HG03342 (cell line): ENCODE data around the gene APH1B.
"Not testable (repeated sequence)": the region's sequence is repeated elsewhere in the genome, so short reads cannot be mapped to it uniquely, and the experiment has no call there.

Source experiments
- ATAC-seq: cut with Tn5 transposase; IDR thresholded peaks from one replicate; pipeline ENCODE4 v1.9.1; 2021; ENCODE audit warnings: mild to moderate bottlenecking, moderate library complexity; ENCODE audit not compliant: unreplicated experiment

Gene APH1B

GRCh38 chr15:63277038-63277892 lies at the start of gene APH1B:
TSS of gene APH1B (plus strand) at chr15:63277605. CDS start at chr15:63277624, 19 bp downstream.
- ATAC-seq, result peak; percentile 74

DNA sequence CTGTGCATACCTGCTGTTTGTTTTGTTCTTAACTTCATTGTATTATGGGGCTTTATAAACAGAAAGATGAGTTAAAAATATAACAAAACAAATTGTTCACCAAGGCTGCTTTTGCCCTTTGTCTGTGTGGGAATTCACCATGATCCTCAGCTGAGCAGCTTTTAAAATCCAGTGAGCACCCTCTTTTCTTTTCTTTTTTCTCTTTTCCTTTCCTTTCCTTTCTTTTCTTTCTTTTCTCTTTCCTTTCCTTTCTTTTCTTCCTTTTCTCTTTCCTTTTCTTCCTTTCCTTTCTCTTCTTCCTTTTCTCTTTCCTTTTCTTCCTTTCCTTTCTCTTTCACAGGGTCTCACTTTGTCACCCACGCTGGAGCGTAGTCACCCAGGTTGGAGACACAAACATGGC lies 49.7 kb upstream of the APH1B start:
- no peak for ATAC-seq

DNA sequence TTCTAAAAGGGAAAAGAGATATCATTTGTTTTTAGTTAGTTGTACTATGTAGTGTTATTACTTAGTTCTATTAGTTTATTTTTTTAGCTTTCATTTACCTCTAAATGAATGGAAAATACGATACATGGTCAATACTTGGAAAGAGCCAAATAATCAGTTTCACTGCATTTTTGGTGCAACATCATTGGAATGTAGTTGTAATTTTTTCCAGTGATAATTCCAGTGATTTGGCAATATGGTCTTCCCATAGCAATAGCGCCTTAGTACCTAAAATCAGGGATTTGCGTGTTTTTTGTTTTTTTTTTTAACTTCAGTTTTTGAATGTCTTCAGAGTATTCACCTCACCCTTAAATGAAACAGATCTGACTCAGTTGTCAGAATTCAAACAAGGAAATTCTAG lies 46.2 kb upstream of the APH1B start:
- ATAC-seq, result no peak

DNA sequence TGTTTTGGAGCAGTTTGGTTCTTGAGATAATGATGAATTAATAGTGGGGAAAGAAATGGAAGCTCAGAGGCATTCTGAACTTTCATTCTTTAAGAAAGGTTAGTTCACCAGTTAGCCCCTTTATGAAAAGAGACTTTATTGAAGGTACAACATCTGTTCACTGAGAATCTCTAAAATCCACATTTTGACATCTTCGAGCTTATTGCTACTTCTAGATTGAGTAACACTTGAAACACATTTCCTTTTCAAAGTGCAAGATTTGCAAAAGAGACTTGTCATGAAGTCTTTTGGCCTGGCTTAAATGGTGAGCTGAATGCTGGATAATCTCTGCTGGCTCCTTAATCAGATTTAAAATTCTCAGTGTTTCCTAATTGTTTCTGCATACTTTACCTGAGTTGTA lies 45.7 kb upstream of the APH1B start:
- ATAC-seq, result no peak

GRCh38 chr15:63232405-63232804 lies 45.0 kb upstream of the APH1B start:
- no peak for ATAC-seq

DNA sequence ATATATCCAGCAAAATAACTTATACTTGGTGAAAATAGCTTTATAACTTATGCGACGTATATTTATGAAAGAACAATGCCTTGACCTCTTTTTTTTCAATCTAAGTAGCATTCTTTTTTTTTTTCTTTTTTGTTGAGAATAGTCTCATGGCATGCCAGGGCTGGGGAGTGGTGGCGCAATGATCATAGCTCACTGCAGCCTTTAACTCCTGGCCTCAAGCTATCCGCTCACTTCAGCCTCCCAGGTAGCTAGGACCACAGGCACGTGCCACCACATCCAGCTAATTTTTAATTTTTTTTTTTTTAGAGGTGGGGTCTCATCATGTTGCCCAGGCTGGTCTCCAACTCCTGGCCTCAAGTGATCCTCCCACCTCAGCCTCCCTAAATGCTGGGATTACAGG lies 44.5 kb upstream of the APH1B start:
- no peak for ATAC-seq

DNA sequence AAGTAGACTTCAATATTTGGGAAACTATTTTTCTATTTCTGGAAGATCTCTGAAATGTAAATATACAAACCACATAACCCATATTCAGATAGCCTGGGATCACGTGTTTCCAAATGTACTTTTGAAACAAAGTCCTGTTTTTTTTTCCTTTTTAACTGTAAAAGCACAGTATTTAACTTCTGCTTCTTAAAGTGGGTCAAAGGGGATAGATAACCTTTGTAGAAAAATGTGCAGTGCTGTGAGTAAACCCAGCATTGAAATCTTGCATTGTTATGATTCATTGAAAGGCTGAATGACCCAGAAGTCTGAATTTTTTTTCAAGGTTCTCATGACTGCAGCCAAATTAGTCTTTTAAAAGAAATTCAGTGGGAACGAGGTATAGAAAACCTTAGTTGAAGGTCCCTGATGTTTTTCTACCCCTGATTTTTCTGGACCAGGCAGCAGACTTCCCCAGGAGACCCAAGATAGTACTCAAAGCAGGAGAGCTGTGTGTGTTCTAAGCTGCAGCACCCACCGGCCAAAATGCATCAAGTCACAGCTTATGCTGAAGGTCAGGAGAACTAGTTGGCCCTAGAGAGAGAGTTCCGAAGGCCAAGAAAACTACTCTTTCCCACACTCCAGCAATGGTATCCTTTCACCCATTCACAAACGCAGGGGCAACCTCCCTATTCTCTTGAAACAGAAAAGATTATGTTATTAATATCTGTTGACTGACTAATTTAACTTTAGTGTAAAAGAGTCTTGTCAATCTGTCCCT lies 43.6 kb upstream of the APH1B start:
- ATAC-seq, result no peak

GRCh38 chr15:63234451-63234870 lies 42.9 kb upstream of the APH1B start:
- no peak for ATAC-seq

GRCh38 chr15:63236272-63236671 lies 41.1 kb upstream of the APH1B start:
- no peak for ATAC-seq

GRCh38 chr15:63237086-63237485 lies 40.3 kb upstream of the APH1B start:
- ATAC-seq, result not testable (repeated sequence)

DNA sequence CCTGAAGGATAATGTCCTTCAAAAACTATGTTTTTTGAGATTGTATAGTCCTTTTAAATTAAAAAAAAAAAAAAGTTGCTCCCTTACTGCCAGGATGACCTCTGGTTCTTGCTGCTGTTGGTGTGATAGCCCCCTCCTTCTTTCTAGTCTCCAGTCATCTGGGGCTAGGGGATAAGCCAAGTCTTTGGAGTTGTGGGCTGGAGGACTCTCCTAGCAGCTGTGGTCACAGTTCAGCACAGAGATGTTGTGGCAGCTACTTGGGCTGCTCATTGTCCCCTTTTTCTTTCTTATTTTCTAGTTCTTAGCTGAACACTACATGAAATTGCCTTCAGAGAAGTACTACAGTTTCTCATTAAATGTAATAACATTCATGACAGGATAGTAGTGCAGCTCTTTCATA lies 39.2 kb upstream of the APH1B start:
- ATAC-seq, result no peak

DNA sequence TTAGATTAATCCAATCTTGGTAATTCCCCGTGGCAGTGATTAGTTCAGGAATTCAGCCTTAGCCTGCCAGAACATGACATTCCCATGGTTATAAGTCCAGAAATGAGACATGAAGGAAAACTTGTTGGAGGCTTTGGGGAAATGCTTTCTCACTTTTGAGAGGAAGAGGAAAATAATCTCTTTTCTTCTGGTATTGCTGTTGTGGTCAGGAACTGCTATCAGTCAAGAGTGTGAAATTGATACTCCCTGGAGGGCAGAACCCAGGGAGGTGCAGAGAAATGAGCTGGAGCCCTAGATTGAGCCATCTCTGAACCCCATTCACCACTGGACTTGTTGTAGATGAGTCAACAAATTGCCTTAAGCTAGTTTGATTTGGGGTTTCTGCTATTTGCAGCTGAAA lies 38.6 kb upstream of the APH1B start:
- no peak for ATAC-seq

- no peak for ATAC-seq
Measured at GRCh38 chr15:63240109-63240508, 37.3 kb upstream of the APH1B start.

DNA sequence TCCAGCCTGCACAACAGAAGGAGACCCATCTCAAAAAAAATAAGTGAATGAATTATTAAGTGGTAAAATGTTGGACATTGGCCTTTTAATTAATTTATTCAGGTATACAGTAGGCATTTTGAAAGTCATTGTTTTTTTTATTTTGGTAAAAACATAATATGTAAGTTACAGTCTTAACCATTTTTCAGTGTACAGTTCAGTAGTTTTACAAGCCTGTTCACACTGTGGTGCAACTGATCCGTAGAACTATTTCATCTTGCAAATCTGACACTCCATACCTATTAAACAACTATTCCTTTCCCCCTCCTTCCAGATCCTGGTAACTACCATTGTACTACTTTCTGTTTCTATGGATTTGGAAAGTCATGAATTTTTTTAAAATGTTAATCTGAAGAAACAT lies 36.1 kb upstream of the APH1B start:
- ATAC-seq, result no peak

GRCh38 chr15:63243101-63243500 lies 34.3 kb upstream of the APH1B start:
- ATAC-seq, result no peak

DNA sequence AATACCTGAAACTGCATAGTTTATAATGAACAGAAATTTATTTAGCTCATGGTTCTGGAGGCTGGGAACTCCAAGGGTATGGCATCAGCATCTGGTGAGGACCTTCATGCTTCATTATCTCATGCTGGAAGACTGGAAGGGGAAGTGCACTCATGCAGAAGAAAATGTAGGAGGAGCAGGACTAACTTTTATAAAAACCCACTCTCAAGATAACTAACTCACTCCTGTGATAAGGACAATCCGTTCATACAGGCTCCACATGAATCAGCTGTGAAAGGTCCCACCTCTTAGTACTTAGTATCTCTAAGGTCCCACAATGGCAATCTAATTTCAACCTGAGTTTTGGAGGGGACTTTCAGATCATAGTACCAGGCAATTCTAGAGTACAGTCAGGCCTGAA lies 33.6 kb upstream of the APH1B start:
- ATAC-seq, result no peak

DNA sequence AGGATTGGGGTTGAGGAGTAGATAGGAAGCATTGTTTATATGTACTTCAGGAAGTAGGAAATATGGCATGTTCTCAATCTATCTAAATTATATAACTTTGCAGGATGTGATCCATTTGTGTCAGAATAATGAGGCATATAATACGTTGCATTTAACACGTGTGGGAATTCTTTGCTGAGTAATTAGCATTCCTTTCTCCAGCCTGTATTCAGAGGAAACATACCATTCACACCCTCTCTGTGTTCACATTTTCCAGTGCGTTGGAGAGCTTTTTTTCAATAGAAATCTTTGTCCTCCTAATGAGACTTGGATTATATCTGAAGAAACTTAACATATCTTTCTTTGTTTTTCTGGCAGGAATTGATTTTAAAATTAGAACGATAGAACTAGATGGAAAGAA lies 33.0 kb upstream of the APH1B start:
- no peak for ATAC-seq

GRCh38 chr15:63244976-63245645 lies 32.3 kb upstream of the APH1B start:
- no peak for ATAC-seq

- ATAC-seq, result no peak
Measured at GRCh38 chr15:63246691-63247469, 30.5 kb upstream of the APH1B start.

GRCh38 chr15:63250312-63250965 lies 27.0 kb upstream of the APH1B start:
- ATAC-seq, result no peak
